ENCODE data around the gene PLCB1.

DNA sequence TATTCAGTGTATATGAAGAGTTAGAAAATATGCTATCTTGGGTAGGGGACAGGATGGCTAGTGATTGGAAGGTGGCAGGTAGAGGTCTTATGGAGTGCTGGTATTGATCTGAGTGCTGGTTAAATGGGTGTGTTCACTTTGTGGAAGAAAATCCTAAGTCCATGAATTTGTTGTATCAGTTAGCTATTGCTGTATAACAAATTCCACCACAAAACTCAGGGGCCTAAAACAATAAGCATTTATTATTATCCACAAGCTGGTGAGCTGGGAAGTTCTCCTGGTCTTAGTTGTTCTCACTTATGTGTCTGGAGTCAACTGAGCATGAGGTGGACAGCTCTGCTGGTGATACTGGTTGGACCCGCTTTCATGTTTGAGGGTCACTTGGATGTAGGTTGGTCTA lies 724.6 kb downstream of the PLCB1 start:
- TF ChIP-seq, protein P1, sequence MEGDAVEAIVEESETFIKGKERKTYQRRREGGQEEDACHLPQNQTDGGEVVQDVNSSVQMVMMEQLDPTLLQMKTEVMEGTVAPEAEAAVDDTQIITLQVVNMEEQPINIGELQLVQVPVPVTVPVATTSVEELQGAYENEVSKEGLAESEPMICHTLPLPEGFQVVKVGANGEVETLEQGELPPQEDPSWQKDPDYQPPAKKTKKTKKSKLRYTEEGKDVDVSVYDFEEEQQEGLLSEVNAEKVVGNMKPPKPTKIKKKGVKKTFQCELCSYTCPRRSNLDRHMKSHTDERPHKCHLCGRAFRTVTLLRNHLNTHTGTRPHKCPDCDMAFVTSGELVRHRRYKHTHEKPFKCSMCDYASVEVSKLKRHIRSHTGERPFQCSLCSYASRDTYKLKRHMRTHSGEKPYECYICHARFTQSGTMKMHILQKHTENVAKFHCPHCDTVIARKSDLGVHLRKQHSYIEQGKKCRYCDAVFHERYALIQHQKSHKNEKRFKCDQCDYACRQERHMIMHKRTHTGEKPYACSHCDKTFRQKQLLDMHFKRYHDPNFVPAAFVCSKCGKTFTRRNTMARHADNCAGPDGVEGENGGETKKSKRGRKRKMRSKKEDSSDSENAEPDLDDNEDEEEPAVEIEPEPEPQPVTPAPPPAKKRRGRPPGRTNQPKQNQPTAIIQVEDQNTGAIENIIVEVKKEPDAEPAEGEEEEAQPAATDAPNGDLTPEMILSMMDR (conservative IDR thresholded peaks at IDR 0.05 in 1 of 2, IDR thresholded peaks at IDR 0.05 in 1 of 2; ENCODE audit: extremely low read depth in 1 of 2, insufficient read depth in 1 of 2, low read depth in 1 of 2, low read length in 2 of 2): no peak
- TF ChIP-seq EZH2 (IDR thresholded peaks at IDR 0.05; ENCODE audit: borderline replicate concordance, low read length): no peak
